GM23248 (cell line): ENCODE measurements around the gene AP2S1. TPM values are rescaled to one million over a fixed set of nuclear protein-coding genes. Genes with fewer than 3 reads are reported as not detected.

Source experiments
- DNase-seq: peaks from one replicate; pipeline ENCODE4 v3.0.0-alpha.2; 2015
- H2AFZ ChIP-seq: fragments of 200-600 bp; sonication (generic); 2 replicates; pipeline ENCODE4 v1.6.1; 2016; ENCODE audit warnings: antibody characterized with exemption
- H3F3A ChIP-seq: fragments of 200-600 bp; sonication (generic); 2 replicates; pipeline ENCODE4 v1.6.1; 2016; ENCODE audit warnings: mild to moderate bottlenecking, antibody characterized with exemption, mixed run types; ENCODE audit not compliant: insufficient read depth
- H3K27ac ChIP-seq: fragments of 200-600 bp; sonication (generic); 2 replicates; pipeline ENCODE4 v1.5.1; 2016; ENCODE audit warnings: mild to moderate bottlenecking
- H3K27me3 ChIP-seq: fragments of 200-600 bp; sonication (generic); replicated peaks from 2 replicates; pipeline ENCODE4 v1.6.1; 2016; ENCODE audit warnings: mild to moderate bottlenecking; ENCODE audit not compliant: insufficient read depth
- H3K36me3 ChIP-seq: fragments of 200-600 bp; sonication (generic); 2 replicates; pipeline ENCODE4 v1.6.1; 2016; ENCODE audit warnings: low read depth, mild to moderate bottlenecking
- H3K4me1 ChIP-seq: fragments of 200-600 bp; sonication (generic); 2 replicates; pipeline ENCODE4 v1.6.1; 2016; ENCODE audit warnings: mild to moderate bottlenecking; ENCODE audit not compliant: insufficient read depth
- H3K4me2 ChIP-seq: fragments of 200-600 bp; sonication (generic); one replicate; pipeline ENCODE4 v1.6.1; 2016; ENCODE audit warnings: mild to moderate bottlenecking; ENCODE audit not compliant: unreplicated experiment
- H3K4me3 ChIP-seq: fragments of 200-600 bp; sonication (generic); 2 replicates; pipeline ENCODE4 v1.5.1; 2016; ENCODE audit warnings: mild to moderate bottlenecking
- H3K79me2 ChIP-seq: fragments of 200-600 bp; sonication (generic); 2 replicates; pipeline ENCODE4 v1.6.1; 2016; ENCODE audit warnings: mild to moderate bottlenecking; ENCODE audit not compliant: insufficient read depth
- H3K9ac ChIP-seq: fragments of 200-600 bp; sonication (generic); 2 replicates; pipeline ENCODE4 v1.6.1; 2016; ENCODE audit warnings: mild to moderate bottlenecking
- H3K9me2 ChIP-seq: fragments of 200-600 bp; sonication (generic); 2 replicates; pipeline ENCODE4 v1.6.1; 2016; ENCODE audit warnings: mixed run types, mild to moderate bottlenecking, moderate library complexity; ENCODE audit not compliant: insufficient read depth
- H3K9me3 ChIP-seq: fragments of 200-600 bp; sonication (generic); one replicate; pipeline ENCODE4 v1.6.1; 2017; ENCODE audit warnings: low read depth
- H4K20me1 ChIP-seq: fragments of 200-600 bp; sonication (generic); 2 replicates; pipeline ENCODE4 v1.6.0; 2016; ENCODE audit not compliant: insufficient read depth
- EZH2 ChIP-seq: fragments of 200-600 bp; sonication (generic); IDR thresholded peaks from 2 replicates; pipeline ENCODE4 v1.6.1; 2018; ENCODE audit warnings: antibody characterized with exemption, mild to moderate bottlenecking; ENCODE audit not compliant: insufficient read depth, poor library complexity, severe bottlenecking
- EZH2phosphoT487 ChIP-seq: fragments of 200-600 bp; sonication (generic); IDR thresholded peaks from 2 replicates; pipeline ENCODE4 v1.6.1; 2018; ENCODE audit warnings: antibody characterized with exemption, moderate library complexity, mild to moderate bottlenecking, low read depth; ENCODE audit not compliant: insufficient read depth
- WGBS, 2 experiments: methylation state at CpG; one replicate each; pipeline ENCODE4 v1.1.6; 2015 to 2017; ENCODE audit warnings: low lambda C conversion rate in 2 of 2, low coverage in 1 of 2; ENCODE audit errors: missing lambda C conversion rate in 2 of 2; 5-methylcytosine and 5-hydroxymethylcytosine counted together
- in situ Hi-C: fragments of 300-500 bp; cut with MboI; formaldehyde crosslinking; loops from 2 replicates; pipeline ENCODE4 v1.15.0; 2020
- polyA plus RNA-seq: library from polyadenylated mRNA; unstranded; fragments of >200 nt; fragmentation: Nextera tagmentation; extraction: Ambion mirVana; gene quantifications from 2 replicates; pipeline ENCODE4 v1.2.1, GENCODE V29; 2016
- total RNA-seq: library from RNA; depleted of rRNA; stranded (reverse); fragments of >200 nt; shearing (Covaris generic); gene quantifications from 2 replicates; pipeline ENCODE4 v1.2.3, GENCODE V29; 2014

AP2S1 gene
- total and polyA plus RNA-seq, 2 experiments from 2014 or later: 231 to 584 TPM

GRCh38 chr19:46845959-46846459 is 4.6 kb downstream of the AP2S1 start:
- Histone ChIP-seq H3K9ac (0 out of 2 replicates have a peak overlapping the region, but pooled peaks have one; percentile 4), H2AFZ (no peak overlapping the region), H3K4me1 (peaks cover 13% of the 10 kb centered on the region; the same call in 1 of the 2 replicates), H3K4me3 (no peak overlapping the region), H3K4me2 (no peak overlapping the region), H4K20me1 (no peaks in the 10 kb centered on the region), H3K36me3 (peaks cover 6% of the 10 kb centered on the region; the same call in 1 of the 2 replicates), H3K9me2 (no peaks in the 10 kb centered on the region), H3K27ac (no peak overlapping the region; the same call in 1 of the 2 replicates), H3K27me3 (no peaks in the 10 kb centered on the region), H3K9me3 (no peaks in the 10 kb centered on the region), H3F3A (peaks cover 55% of the 10 kb centered on the region), H3K79me2 (peaks cover 78% of the 10 kb centered on the region)
- no peak for DNase-seq
- in situ Hi-C loops: no loop called here
- WGBS, 2 experiments: 87 to 93% methylated on average over 18 to 19 of the region's 19 CpGs
- no peak for TF ChIP-seq EZH2phosphoT487
- TF ChIP-seq EZH2: no peak

- TF ChIP-seq EZH2phosphoT487 (no peak), EZH2 (no peak)
- H3K36me3 ChIP-seq: peaks cover 14% of the 10 kb centered on the region; the same call in 1 of the 2 replicates
- H3K9me2 ChIP-seq: no peaks in the 10 kb centered on the region
- no peak overlapping the region for H3K4me3 ChIP-seq
- DNase-seq: no peak
- peaks cover 27% of the 10 kb centered on the region for H3K4me1 ChIP-seq
- H2AFZ ChIP-seq: no peak overlapping the region
- H3K27me3 ChIP-seq: no peaks in the 10 kb centered on the region
- H4K20me1 ChIP-seq: no peaks in the 10 kb centered on the region
- 87 to 93% methylated on average over 9 of the region's 9 CpGs for WGBS, 2 experiments
- no peak overlapping the region for H3K4me2 ChIP-seq
- H3K79me2 ChIP-seq: peaks cover 82% of the 10 kb centered on the region
- in situ Hi-C loops: no loop called here
- no peaks in the 10 kb centered on the region for H3K9me3 ChIP-seq
- peaks cover 44% of the 10 kb centered on the region for H3F3A ChIP-seq
- no peak overlapping the region for H3K9ac ChIP-seq
- H3K27ac ChIP-seq: no peak overlapping the region
These were observed 6.6 kb downstream of the AP2S1 start for GRCh38 chr19:46844067-46844489.

- Histone ChIP-seq H3K79me2 (peaks cover 69% of the 10 kb centered on the region), H3K27me3 (no peaks in the 10 kb centered on the region), H3K9me2 (no peaks in the 10 kb centered on the region), H4K20me1 (no peaks in the 10 kb centered on the region), H2AFZ (no peak overlapping the region), H3K9ac (no peak overlapping the region), H3K4me2 (no peak overlapping the region), H3K36me3 (peaks cover 14% of the 10 kb centered on the region; the same call in 1 of the 2 replicates), H3F3A (peaks cover 34% of the 10 kb centered on the region), H3K4me3 (no peak overlapping the region), H3K9me3 (no peaks in the 10 kb centered on the region), H3K27ac (no peak overlapping the region), H3K4me1 (peaks cover 23% of the 10 kb centered on the region)
- WGBS, 2 experiments: 90 to 93% methylated on average over 11 of the region's 11 CpGs
- no peak for TF ChIP-seq EZH2
- no peak for TF ChIP-seq EZH2phosphoT487
- in situ Hi-C loops: no loop called here
- no peak for DNase-seq
These were observed 7.9 kb downstream of the AP2S1 start for GRCh38 chr19:46842791-46843190.

GRCh38 chr19:46841458-46842083 is 9.1 kb downstream of the AP2S1 start:
- in situ Hi-C loops: no loop called here
- no peak overlapping the region for H3K4me3 ChIP-seq
- DNase-seq: peak; percentile 80
- no peak overlapping the region for H3K4me2 ChIP-seq
- H3K4me1 ChIP-seq: peaks cover 23% of the 10 kb centered on the region
- H3K9me2 ChIP-seq: no peaks in the 10 kb centered on the region
- no peak overlapping the region for H2AFZ ChIP-seq
- H3K9me3 ChIP-seq: no peaks in the 10 kb centered on the region
- H3K27me3 ChIP-seq: no peaks in the 10 kb centered on the region
- H3F3A ChIP-seq: peaks cover 30% of the 10 kb centered on the region
- TF ChIP-seq EZH2 (no peak), EZH2phosphoT487 (no peak)
- H3K9ac ChIP-seq: peak overlapping the region; percentile 24; the same call in 1 of the 2 replicates
- H3K79me2 ChIP-seq: peaks cover 56% of the 10 kb centered on the region
- peaks cover 14% of the 10 kb centered on the region; the same call in 1 of the 2 replicates for H3K36me3 ChIP-seq
- no peaks in the 10 kb centered on the region for H4K20me1 ChIP-seq
- peak overlapping the region; percentile 56 for H3K27ac ChIP-seq
- 40% methylated on average over 12 of the region's 12 CpGs for WGBS, 2 experiments
